ENCODE data around the gene ASB1.

The ASB1 gene

GRCh38 chr2:238422285-238422684, 4.4 kb upstream of the ASB1 start:
- no peaks in the 10 kb centered on the region for H4K20me1 ChIP-seq
- H3K27me3 ChIP-seq, result no peaks in the 10 kb centered on the region
- H3K27ac ChIP-seq, result no peak overlapping the region
- H3K9ac ChIP-seq, result no peak overlapping the region
- H3K4me1 ChIP-seq, result peaks cover 26% of the 10 kb centered on the region
- H3K4me2 ChIP-seq, result no peak overlapping the region
- no peaks in the 10 kb centered on the region for H3K9me3 ChIP-seq
- H3K36me3 ChIP-seq, result no peaks in the 10 kb centered on the region
- TF ChIP-seq Cebpa-rat (IDR thresholded peaks at IDR 0.05), result no peak
- H3K4me3 ChIP-seq, result no peak overlapping the region

- H3K27ac ChIP-seq, result no peak overlapping the region
- no peaks in the 10 kb centered on the region for H3K9me3 ChIP-seq
- no peak for TF ChIP-seq Cebpa-rat (IDR thresholded peaks at IDR 0.05)
- peaks cover 32% of the 10 kb centered on the region for H3K4me1 ChIP-seq
- H3K4me3 ChIP-seq, result no peak overlapping the region
- no peak overlapping the region for H3K4me2 ChIP-seq
- H3K36me3 ChIP-seq, result no peaks in the 10 kb centered on the region
- H4K20me1 ChIP-seq, result no peaks in the 10 kb centered on the region
- no peak overlapping the region for H3K9ac ChIP-seq
- H3K27me3 ChIP-seq, result no peaks in the 10 kb centered on the region
These were observed 3.8 kb upstream of the ASB1 start for GRCh38 chr2:238422940-238423339.

- Histone ChIP-seq H3K4me1 (peaks cover 40% of the 10 kb centered on the region), H3K4me2 (no peak overlapping the region), H3K27ac (no peak overlapping the region), H3K36me3 (0 out of 2 replicates have a peak, but pooled peaks cover 3% of the 10 kb centered on the region), H3K9ac (no peak overlapping the region), H4K20me1 (no peaks in the 10 kb centered on the region), H3K4me3 (no peak overlapping the region), H3K27me3 (no peaks in the 10 kb centered on the region), H3K9me3 (peaks cover 4% of the 10 kb centered on the region; the same call in 1 of the 2 replicates)
- no peak for TF ChIP-seq Cebpa-rat (IDR thresholded peaks at IDR 0.05)
These were observed 3.0 kb upstream of the ASB1 start for GRCh38 chr2:238423561-238424312.

GRCh38 chr2:238424313-238424700, 2.4 kb upstream of the ASB1 start:
- H3K27me3 ChIP-seq, result no peaks in the 10 kb centered on the region
- H4K20me1 ChIP-seq, result no peaks in the 10 kb centered on the region
- no peak overlapping the region for H3K4me3 ChIP-seq
- H3K9me3 ChIP-seq, result peaks cover 10% of the 10 kb centered on the region
- no peak for TF ChIP-seq Cebpa-rat (IDR thresholded peaks at IDR 0.05)
- H3K27ac ChIP-seq, result no peak overlapping the region
- no peak overlapping the region; the same call in 1 of the 2 replicates for H3K4me2 ChIP-seq
- peaks cover 41% of the 10 kb centered on the region for H3K4me1 ChIP-seq
- H3K36me3 ChIP-seq, result peaks cover 8% of the 10 kb centered on the region; the same call in 1 of the 2 replicates
- no peak overlapping the region for H3K9ac ChIP-seq

- H3K9ac ChIP-seq, result peak overlapping the region; percentile 93; the same call in 1 of the 2 replicates
- H3K27me3 ChIP-seq, result no peaks in the 10 kb centered on the region
- peaks cover 20% of the 10 kb centered on the region for H3K36me3 ChIP-seq
- H3K9me3 ChIP-seq, result peaks cover 22% of the 10 kb centered on the region
- peaks cover 41% of the 10 kb centered on the region for H3K4me1 ChIP-seq
- peak overlapping the region; percentile 88 for H3K4me2 ChIP-seq
- H3K27ac ChIP-seq, result peak overlapping the region; percentile 96
- no peak for TF ChIP-seq Cebpa-rat (IDR thresholded peaks at IDR 0.05)
- no peaks in the 10 kb centered on the region; the same call in 1 of the 2 replicates for H4K20me1 ChIP-seq
- peak overlapping the region; percentile 89 for H3K4me3 ChIP-seq
These were observed 1.2 kb upstream of the ASB1 start for GRCh38 chr2:238425505-238425978.

- peak overlapping the region; percentile 96 for H3K27ac ChIP-seq
- TF ChIP-seq Cebpa-rat (IDR thresholded peaks at IDR 0.05), result no peak
- H3K4me1 ChIP-seq, result peaks cover 41% of the 10 kb centered on the region
These were observed 654 bp upstream of the ASB1 start for GRCh38 chr2:238425979-238426567.

GRCh38 chr2:238427435-238428162, 872 bp downstream of the ASB1 start:
- H3K9ac ChIP-seq, result peak overlapping the region; percentile 93
- H3K36me3 ChIP-seq, result peaks cover 31% of the 10 kb centered on the region
- H4K20me1 ChIP-seq, result peaks cover 18% of the 10 kb centered on the region; the same call in 1 of the 2 replicates
- no peak for TF ChIP-seq Cebpa-rat (IDR thresholded peaks at IDR 0.05)
- peak overlapping the region; percentile 89 for H3K4me3 ChIP-seq
- no peaks in the 10 kb centered on the region for H3K27me3 ChIP-seq
- H3K27ac ChIP-seq, result peak overlapping the region; percentile 96
- peak overlapping the region; percentile 88 for H3K4me2 ChIP-seq
- H3K9me3 ChIP-seq, result peaks cover 29% of the 10 kb centered on the region
- H3K4me1 ChIP-seq, result peaks cover 33% of the 10 kb centered on the region

More at GRCh38 chr2:238425979-238426567, 654 bp upstream of the ASB1 start:
- Histone ChIP-seq H3K4me2 (peak overlapping the region; percentile 88), H3K9ac (peak overlapping the region; percentile 93), H4K20me1 (peaks cover 4% of the 10 kb centered on the region; the same call in 1 of the 2 replicates), H3K9me3 (peaks cover 27% of the 10 kb centered on the region), H3K36me3 (peaks cover 25% of the 10 kb centered on the region), H3K4me3 (peak overlapping the region; percentile 89), H3K27me3 (no peaks in the 10 kb centered on the region)

GRCh38 chr2:238428866-238429265, 2.1 kb downstream of the ASB1 start:
- no peak for TF ChIP-seq Cebpa-rat (IDR thresholded peaks at IDR 0.05)
- H3K4me1 ChIP-seq, result peaks cover 33% of the 10 kb centered on the region
- no peak overlapping the region for H3K4me3 ChIP-seq
- H3K9me3 ChIP-seq, result peaks cover 29% of the 10 kb centered on the region
- H3K27ac ChIP-seq, result no peak overlapping the region
- no peaks in the 10 kb centered on the region for H3K27me3 ChIP-seq
- peaks cover 30% of the 10 kb centered on the region for H4K20me1 ChIP-seq
- 0 out of 2 replicates have a peak overlapping the region, but pooled peaks have one; percentile 88 for H3K4me2 ChIP-seq
- peaks cover 44% of the 10 kb centered on the region for H3K36me3 ChIP-seq
- H3K9ac ChIP-seq, result no peak overlapping the region

GRCh38 chr2:238430781-238431180, 4.1 kb downstream of the ASB1 start:
- Histone ChIP-seq H3K4me1 (peaks cover 21% of the 10 kb centered on the region), H3K4me3 (no peak overlapping the region), H4K20me1 (peaks cover 49% of the 10 kb centered on the region), H3K4me2 (no peak overlapping the region), H3K9me3 (peaks cover 29% of the 10 kb centered on the region), H3K27me3 (no peaks in the 10 kb centered on the region), H3K27ac (no peak overlapping the region), H3K36me3 (peaks cover 63% of the 10 kb centered on the region), H3K9ac (no peak overlapping the region)
- TF ChIP-seq Cebpa-rat (IDR thresholded peaks at IDR 0.05), result no peak

All from BLaER1 (cell line).